ENCODE results near the gene CD101.

CD101 gene

GRCh38 chr1:117069220-117069844 lies 67.8 kb downstream of the CD101 start:
- H3K4me3 ChIP-seq (ENCODE audit: low read depth, low read length): no peak overlapping the region
- no peak for TF ChIP-seq CTCF (IDR thresholded peaks at IDR 0.05; ENCODE audit: control insufficient read depth, extremely low read depth, insufficient read depth)
- DNase-seq (ENCODE audit: low read depth): no peak

GRCh38 chr1:117070124-117070523 lies 68.6 kb downstream of the CD101 start:
- TF ChIP-seq CTCF (IDR thresholded peaks at IDR 0.05; ENCODE audit: control insufficient read depth, extremely low read depth, insufficient read depth): no peak
- no peak overlapping the region for H3K4me3 ChIP-seq (ENCODE audit: low read depth, low read length)
- DNase-seq (ENCODE audit: low read depth): no peak

GRCh38 chr1:117076648-117077047 lies 75.1 kb downstream of the CD101 start:
- no peak for TF ChIP-seq CTCF (IDR thresholded peaks at IDR 0.05; ENCODE audit: control insufficient read depth, extremely low read depth, insufficient read depth)
- no peak for DNase-seq (ENCODE audit: low read depth)

GRCh38 chr1:117077267-117077666 lies 75.7 kb downstream of the CD101 start:
- DNase-seq (ENCODE audit: low read depth): no peak
- H3K4me3 ChIP-seq (ENCODE audit: low read depth, low read length): no peak overlapping the region
- TF ChIP-seq CTCF (IDR thresholded peaks at IDR 0.05; ENCODE audit: control insufficient read depth, extremely low read depth, insufficient read depth): no peak

More at GRCh38 chr1:117076648-117077047, 75.1 kb downstream of the CD101 start:
- H3K4me3 ChIP-seq (ENCODE audit: low read depth, low read length): no peak overlapping the region

GRCh38 chr1:117079737-117080136 lies 78.2 kb downstream of the CD101 start:
- no peak for DNase-seq (ENCODE audit: low read depth)
- no peak overlapping the region for H3K4me3 ChIP-seq (ENCODE audit: low read depth, low read length)
- TF ChIP-seq CTCF (IDR thresholded peaks at IDR 0.05; ENCODE audit: control insufficient read depth, extremely low read depth, insufficient read depth): no peak

GRCh38 chr1:117084231-117084630 lies 82.7 kb downstream of the CD101 start:
- no peak for TF ChIP-seq CTCF (IDR thresholded peaks at IDR 0.05; ENCODE audit: control insufficient read depth, extremely low read depth, insufficient read depth)
- DNase-seq (ENCODE audit: low read depth): no peak
- H3K4me3 ChIP-seq (ENCODE audit: low read depth, low read length): no peak overlapping the region

Measured in LNCaP clone FGC (cell line).